Astrocyte (in vitro differentiated cells and primary cell): Measurements from ENCODE around the gene RPS6KA2. TPM values are rescaled to one million over a fixed set of nuclear protein-coding genes. Genes with fewer than 3 reads are reported as not detected.

Experiments used
- DNase-seq: peaks from one replicate; pipeline ENCODE4 v3.0.0-alpha.2; 2010; ENCODE audit warnings: low read depth
- FAIRE-seq: peaks from 2 replicates; lab custom pipeline; 2011; peaks lifted over from hg19 to GRCh38; lab: Jason Lieb, UNC
- H2AFZ ChIP-seq: 2 replicates; pipeline ENCODE4 v1.6.0; 2012; ENCODE audit warnings: low read depth, low read length, inconsistent platforms
- H3K27ac ChIP-seq: 2 replicates; pipeline ENCODE4 v1.5.1; 2011; ENCODE audit warnings: low read depth, low read length, inconsistent platforms
- H3K27me3 ChIP-seq: 2 replicates; pipeline ENCODE4 v1.6.0; 2011; ENCODE audit warnings: low read length, inconsistent platforms; ENCODE audit not compliant: insufficient read depth
- H3K36me3 ChIP-seq: 2 replicates; pipeline ENCODE4 v1.5.1; 2011; ENCODE audit warnings: low read length, inconsistent platforms; ENCODE audit not compliant: insufficient read depth
- H3K4me1 ChIP-seq: 2 replicates; pipeline ENCODE4 v1.5.1; 2011; ENCODE audit warnings: low read length, inconsistent platforms; ENCODE audit not compliant: insufficient read depth
- H3K4me2 ChIP-seq: 2 replicates; pipeline ENCODE4 v1.6.0; 2012; ENCODE audit warnings: low read length, inconsistent platforms
- H3K4me3 ChIP-seq: 2 replicates; pipeline ENCODE4 v1.5.1; 2011; ENCODE audit warnings: low read depth, mild to moderate bottlenecking, low read length, inconsistent platforms; ENCODE audit not compliant: insufficient read depth
- H3K79me2 ChIP-seq: 2 replicates; pipeline ENCODE4 v1.6.0; 2012; ENCODE audit warnings: mild to moderate bottlenecking, low read length, inconsistent platforms; ENCODE audit not compliant: insufficient read depth
- H3K9ac ChIP-seq: 2 replicates; pipeline ENCODE4 v1.6.0; 2012; ENCODE audit warnings: mild to moderate bottlenecking, low read length, inconsistent platforms
- H3K9me3 ChIP-seq: 2 replicates; pipeline ENCODE4 v1.5.1; 2012; ENCODE audit warnings: low read depth, mild to moderate bottlenecking, low read length, inconsistent platforms; ENCODE audit not compliant: insufficient read depth
- H4K20me1 ChIP-seq: 2 replicates; pipeline ENCODE4 v1.6.0; 2012; ENCODE audit warnings: low read length, inconsistent platforms; ENCODE audit not compliant: insufficient read depth
- H3K27ac Mint-ChIP-seq: one replicate; pipeline ENCODE4 v1.8.0; 2021; ENCODE audit warnings: mild to moderate bottlenecking, mixed read lengths; ENCODE audit not compliant: unreplicated experiment
- H3K27me3 Mint-ChIP-seq: one replicate; pipeline ENCODE4 v1.8.0; 2021; ENCODE audit warnings: low read depth, mixed read lengths; ENCODE audit not compliant: unreplicated experiment
- H3K36me3 Mint-ChIP-seq: one replicate; pipeline ENCODE4 v1.8.0; 2021; ENCODE audit warnings: low read depth, mixed read lengths; ENCODE audit not compliant: unreplicated experiment
- H3K4me1 Mint-ChIP-seq: one replicate; pipeline ENCODE4 v1.8.0; 2021; ENCODE audit warnings: low read depth, mixed read lengths; ENCODE audit not compliant: unreplicated experiment
- H3K4me3 Mint-ChIP-seq: one replicate; pipeline ENCODE4 v1.8.0; 2021; ENCODE audit warnings: mild to moderate bottlenecking, moderate library complexity, mixed read lengths; ENCODE audit not compliant: unreplicated experiment
- H3K9me3 Mint-ChIP-seq: one replicate; pipeline ENCODE4 v1.8.0; 2021; ENCODE audit warnings: mild to moderate bottlenecking, mixed read lengths; ENCODE audit not compliant: unreplicated experiment
- EZH2 ChIP-seq: IDR thresholded peaks from 2 replicates; pipeline ENCODE4 v1.6.1; 2012; ENCODE audit warnings: mild to moderate bottlenecking, low read length, inconsistent platforms; ENCODE audit not compliant: insufficient read depth
- total RNA-seq: library from RNA; stranded (reverse); gene quantifications from 2 replicates; pipeline ENCODE4 v1.2.1, GENCODE V29; 2021
- TF ChIP-seq, protein P1 (sequence below): IDR thresholded peaks from 2 replicates; pipeline ENCODE4 v1.5.1; 2011; ENCODE audit warnings: low read depth, mild to moderate bottlenecking, inconsistent platforms, low read length, moderate library complexity; ENCODE audit not compliant: insufficient read depth

RPS6KA2 gene
- total RNA-seq, 1 donor from 2014 or later: 33.5 TPM

DNA sequence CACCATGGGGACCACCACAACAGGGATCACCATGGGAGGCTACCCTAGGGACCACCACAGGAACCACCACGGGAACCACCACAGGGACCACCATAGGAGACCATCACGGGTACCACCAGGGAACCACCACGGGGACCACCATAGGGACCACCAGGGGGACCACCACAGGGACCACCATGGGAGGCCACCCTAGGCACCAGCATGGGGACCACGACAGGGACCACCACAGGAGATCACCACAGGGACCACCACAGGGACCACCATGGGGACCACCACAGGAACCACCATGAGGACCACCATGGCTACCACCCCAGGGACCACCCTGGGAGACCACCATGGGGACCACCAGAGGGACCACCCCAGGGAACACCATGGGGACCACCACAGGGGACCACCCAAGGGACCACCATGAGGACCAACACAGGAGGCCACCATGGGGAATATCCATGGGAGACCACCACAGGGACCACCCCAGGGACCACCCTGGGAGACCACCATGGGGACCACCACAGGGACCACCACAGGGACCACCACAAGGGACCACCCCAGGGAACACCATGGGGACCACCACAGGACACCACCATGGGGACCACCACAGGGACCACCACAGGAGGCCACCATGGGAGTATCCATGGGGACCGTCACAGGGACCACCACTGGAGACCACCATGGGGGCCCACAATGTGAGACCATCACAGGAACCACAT lies 176.7 kb downstream of the RPS6KA2 start:
- peaks cover 22% of the 10 kb centered on the region for H3K36me3 Mint-ChIP-seq
- Histone ChIP-seq H3K9ac (no peak overlapping the region), H3K4me1 (no peaks in the 10 kb centered on the region), H3K27ac (no peak overlapping the region), H3K9me3 (no peaks in the 10 kb centered on the region), H2AFZ (no peak overlapping the region), H3K79me2 (no peaks in the 10 kb centered on the region), H3K27me3 (no peaks in the 10 kb centered on the region), H3K4me3 (no peak overlapping the region), H3K4me2 (no peak overlapping the region), H4K20me1 (no peaks in the 10 kb centered on the region), H3K36me3 (peaks cover 5% of the 10 kb centered on the region)
- no peak overlapping the region for H3K27ac Mint-ChIP-seq
- TF ChIP-seq, protein P1, sequence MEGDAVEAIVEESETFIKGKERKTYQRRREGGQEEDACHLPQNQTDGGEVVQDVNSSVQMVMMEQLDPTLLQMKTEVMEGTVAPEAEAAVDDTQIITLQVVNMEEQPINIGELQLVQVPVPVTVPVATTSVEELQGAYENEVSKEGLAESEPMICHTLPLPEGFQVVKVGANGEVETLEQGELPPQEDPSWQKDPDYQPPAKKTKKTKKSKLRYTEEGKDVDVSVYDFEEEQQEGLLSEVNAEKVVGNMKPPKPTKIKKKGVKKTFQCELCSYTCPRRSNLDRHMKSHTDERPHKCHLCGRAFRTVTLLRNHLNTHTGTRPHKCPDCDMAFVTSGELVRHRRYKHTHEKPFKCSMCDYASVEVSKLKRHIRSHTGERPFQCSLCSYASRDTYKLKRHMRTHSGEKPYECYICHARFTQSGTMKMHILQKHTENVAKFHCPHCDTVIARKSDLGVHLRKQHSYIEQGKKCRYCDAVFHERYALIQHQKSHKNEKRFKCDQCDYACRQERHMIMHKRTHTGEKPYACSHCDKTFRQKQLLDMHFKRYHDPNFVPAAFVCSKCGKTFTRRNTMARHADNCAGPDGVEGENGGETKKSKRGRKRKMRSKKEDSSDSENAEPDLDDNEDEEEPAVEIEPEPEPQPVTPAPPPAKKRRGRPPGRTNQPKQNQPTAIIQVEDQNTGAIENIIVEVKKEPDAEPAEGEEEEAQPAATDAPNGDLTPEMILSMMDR: no peak
- peaks cover 5% of the 10 kb centered on the region for H3K4me1 Mint-ChIP-seq
- no peaks in the 10 kb centered on the region for H3K27me3 Mint-ChIP-seq
- DNase-seq (no peak), FAIRE-seq (no peak)
- H3K4me3 Mint-ChIP-seq: no peak overlapping the region
- no peaks in the 10 kb centered on the region for H3K9me3 Mint-ChIP-seq

DNA sequence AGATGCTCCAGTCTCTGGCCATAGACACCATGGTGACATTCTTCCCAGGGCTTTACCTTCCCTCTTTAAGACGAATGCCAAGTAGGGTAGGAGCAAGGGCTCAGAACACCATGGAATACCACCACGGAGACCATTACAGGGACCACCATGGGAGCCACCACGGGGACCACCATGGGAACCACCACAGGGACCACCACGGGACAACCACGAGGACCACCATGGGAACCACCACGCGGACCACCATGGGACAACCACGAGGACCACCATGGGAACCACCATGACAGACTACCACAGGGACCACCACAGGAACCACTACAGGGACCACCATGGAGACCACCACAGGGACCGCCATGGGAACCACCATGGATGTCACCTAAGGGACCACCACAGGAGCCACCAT lies 177.4 kb downstream of the RPS6KA2 start:
- no peak for DNase-seq

DNA sequence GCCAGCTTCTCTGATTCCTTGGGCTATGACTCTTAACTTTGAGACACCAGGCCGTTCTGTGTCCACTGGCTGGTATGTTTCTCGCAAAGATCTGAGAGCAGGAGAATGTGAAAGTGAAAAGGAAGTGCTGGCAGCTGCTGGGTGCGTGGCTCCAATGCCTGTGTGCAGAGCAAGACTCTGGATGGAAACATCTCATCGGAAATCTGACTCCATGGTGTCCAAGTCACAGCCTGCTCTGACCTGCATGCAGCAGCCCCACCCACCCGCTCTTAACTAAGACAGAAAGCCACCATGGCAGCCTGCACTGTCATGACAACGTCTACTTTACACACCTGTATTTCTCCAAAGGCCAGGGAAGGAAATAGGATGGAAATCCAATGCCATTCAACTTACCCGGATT lies 178.0 kb downstream of the RPS6KA2 start:
- FAIRE-seq (no peak), DNase-seq (no peak)
- Mint-ChIP-seq H3K4me1 (peaks cover 5% of the 10 kb centered on the region), H3K9me3 (no peaks in the 10 kb centered on the region), H3K36me3 (peaks cover 22% of the 10 kb centered on the region), H3K4me3 (no peak overlapping the region), H3K27ac (no peak overlapping the region), H3K27me3 (no peaks in the 10 kb centered on the region)
- H3K79me2 ChIP-seq: no peaks in the 10 kb centered on the region
- no peaks in the 10 kb centered on the region for H3K9me3 ChIP-seq
- peaks cover 7% of the 10 kb centered on the region for H3K36me3 ChIP-seq
- no peak overlapping the region for H2AFZ ChIP-seq
- no peak overlapping the region for H3K27ac ChIP-seq
- no peak for TF ChIP-seq EZH2
- TF ChIP-seq, protein P1: no peak
- no peaks in the 10 kb centered on the region for H3K27me3 ChIP-seq
- H3K9ac ChIP-seq: no peak overlapping the region
- no peaks in the 10 kb centered on the region for H3K4me1 ChIP-seq
- H3K4me3 ChIP-seq: no peak overlapping the region
- H4K20me1 ChIP-seq: no peaks in the 10 kb centered on the region
- no peak overlapping the region for H3K4me2 ChIP-seq

More for the DNA sequence above, 177.4 kb downstream of the RPS6KA2 start:
- Histone ChIP-seq H3K36me3 (peaks cover 5% of the 10 kb centered on the region), H4K20me1 (no peaks in the 10 kb centered on the region), H3K9me3 (no peaks in the 10 kb centered on the region), H2AFZ (no peak overlapping the region), H3K27ac (no peak overlapping the region), H3K4me1 (no peaks in the 10 kb centered on the region), H3K79me2 (no peaks in the 10 kb centered on the region), H3K4me2 (no peak overlapping the region), H3K4me3 (no peak overlapping the region), H3K27me3 (no peaks in the 10 kb centered on the region), H3K9ac (no peak overlapping the region)
- H3K4me1 Mint-ChIP-seq: peaks cover 5% of the 10 kb centered on the region
- no peaks in the 10 kb centered on the region for H3K27me3 Mint-ChIP-seq
- TF ChIP-seq, protein P1: no peak
- no peaks in the 10 kb centered on the region for H3K9me3 Mint-ChIP-seq
- H3K4me3 Mint-ChIP-seq: no peak overlapping the region
- H3K36me3 Mint-ChIP-seq: peaks cover 22% of the 10 kb centered on the region
- H3K27ac Mint-ChIP-seq: no peak overlapping the region
- FAIRE-seq: no peak
